A549 treated with CORT108297 at 1 μM for 4 hours (cell line): ENCODE measurements around the gene FBXO36. TPM values are rescaled to one million over a fixed set of nuclear protein-coding genes. Genes with fewer than 3 reads are reported as not detected.

Experiments used
- total RNA-seq: library from RNA; stranded (reverse); fragments of 200-300 nt; extraction: Qiagen RNA extraction; gene quantifications from 5 replicates; pipeline ENCODE4 v1.2.3, GENCODE V29; 2022

FBXO36 gene
- 0.89 to 1.4 TPM (median 1.3 TPM) in 5 replicates for total RNA-seq

GRCh38 chr2:229922449-229923386 is at the start of gene FBXO36:
Gene FBXO36, plus strand, starts transcription at chr2:229922503. Its CDS starts 11 bp downstream, at chr2:229922514.

GRCh38 chr2:229921892-229922448 is 333 bp upstream of the FBXO36 start, which contains the start of gene TRIP12:
Gene TRIP12, minus strand, starts transcription at chr2:229922009. Its CDS starts 41,930 bp downstream, at chr2:229880079.

Other genes with a start within 250 kb of the FBXO36 start
- gene DNER, start 207.9 kb upstream of the FBXO36 start, total RNA-seq = 6.2 to 10.2 TPM (median 7.2 TPM) in 5 replicates
- gene TRIP12, start 494 bp upstream of the FBXO36 start, total RNA-seq = 65.4 to 124 TPM (median 86.2 TPM) in 5 replicates
- gene SLC16A14, start 146.4 kb downstream of the FBXO36 start, total RNA-seq = 0.58 to 1.3 TPM (median 1.2 TPM) in 5 replicates